HG02759 (cell line): ENCODE results near the gene GPR3.

Source experiments
- ATAC-seq: cut with Tn5 transposase; IDR thresholded peaks from one replicate; pipeline ENCODE4 v1.9.1; 2021; ENCODE audit warnings: mild to moderate bottlenecking, moderate library complexity; ENCODE audit not compliant: unreplicated experiment

Gene GPR3

DNA sequence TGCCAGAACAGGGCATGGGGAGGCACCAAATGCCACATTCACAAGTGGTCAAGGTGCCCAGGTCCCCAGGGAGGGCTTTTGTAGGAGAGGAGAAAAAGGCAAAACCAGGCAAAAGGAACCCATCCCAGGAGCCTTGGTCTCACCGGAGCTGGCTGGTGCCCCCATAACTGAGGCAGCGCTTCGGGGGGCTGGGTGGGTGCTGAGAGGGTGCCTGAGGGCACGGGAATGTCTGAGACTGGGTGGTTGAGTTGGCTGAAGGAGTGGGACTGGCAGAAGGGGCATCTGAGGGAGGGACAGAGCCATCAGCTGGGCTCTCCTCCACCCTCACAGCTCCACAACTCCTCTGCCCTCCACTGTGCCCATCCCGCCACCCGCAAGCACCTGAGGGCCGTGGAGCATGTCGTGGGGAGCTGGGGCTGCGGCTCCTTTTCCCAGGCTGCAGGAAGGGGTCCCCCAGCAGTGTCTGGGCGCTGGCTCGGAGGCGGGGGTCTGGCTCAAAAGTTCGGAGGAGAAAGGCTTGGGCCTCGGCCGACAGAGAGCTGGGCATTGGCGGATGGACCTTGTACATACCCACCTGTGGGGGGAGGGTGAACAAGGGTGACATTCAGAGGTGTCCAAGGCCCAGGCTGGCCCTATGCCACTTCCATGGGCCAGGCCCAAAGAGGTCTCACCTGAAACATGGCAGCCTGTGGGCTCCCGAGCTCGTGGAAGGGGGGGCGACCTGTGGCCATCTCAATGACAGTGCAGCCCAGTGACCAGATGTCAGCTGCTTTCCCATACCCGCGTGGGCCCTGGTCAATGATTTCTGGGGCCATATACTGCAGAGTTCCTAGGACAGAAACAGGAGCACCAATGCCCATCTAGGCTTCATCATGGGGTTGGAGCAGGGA is 34.1 kb upstream of the GPR3 start:
- no peak for ATAC-seq

DNA sequence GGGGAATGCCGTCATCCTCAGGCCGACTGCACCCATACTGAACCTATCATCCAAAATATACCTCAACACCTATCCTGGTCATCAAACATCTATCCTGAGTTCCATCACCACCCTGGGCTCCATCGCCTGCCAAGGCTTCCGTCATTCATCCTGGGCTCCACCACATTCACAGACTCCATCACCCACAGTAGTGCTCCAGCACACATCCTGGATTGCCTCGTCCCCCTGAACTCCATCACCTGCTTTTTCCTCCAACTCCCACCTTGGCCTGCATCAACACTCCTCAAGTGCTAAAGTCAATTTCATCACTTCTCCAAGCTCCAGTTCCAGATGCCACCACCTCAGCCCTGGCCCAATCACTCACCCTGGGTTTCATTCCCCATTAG is 33.5 kb upstream of the GPR3 start:
- no peak for ATAC-seq

DNA sequence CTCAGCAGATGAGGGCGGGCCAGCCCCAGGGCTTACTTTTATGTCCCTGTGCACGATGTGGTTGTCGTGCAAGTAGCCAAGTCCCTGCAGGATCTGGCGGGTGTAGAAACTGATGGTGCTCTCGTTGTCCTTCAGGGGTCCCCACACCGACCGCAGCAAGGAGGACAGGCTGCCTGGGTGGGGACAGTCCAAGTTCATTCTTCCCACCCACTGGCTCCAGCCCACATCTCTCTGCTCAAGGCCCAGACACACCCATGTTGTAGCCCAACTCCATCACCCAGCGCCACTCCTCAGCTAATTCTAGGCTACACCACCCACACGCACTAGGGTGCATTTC is 32.6 kb upstream of the GPR3 start:
- no peak for ATAC-seq

- no peak for ATAC-seq
Measured at GRCh38 chr1:27360159-27361043, 32.0 kb upstream of the GPR3 start.

GRCh38 chr1:27361044-27361402 is 31.4 kb upstream of the GPR3 start:
- no peak for ATAC-seq

DNA sequence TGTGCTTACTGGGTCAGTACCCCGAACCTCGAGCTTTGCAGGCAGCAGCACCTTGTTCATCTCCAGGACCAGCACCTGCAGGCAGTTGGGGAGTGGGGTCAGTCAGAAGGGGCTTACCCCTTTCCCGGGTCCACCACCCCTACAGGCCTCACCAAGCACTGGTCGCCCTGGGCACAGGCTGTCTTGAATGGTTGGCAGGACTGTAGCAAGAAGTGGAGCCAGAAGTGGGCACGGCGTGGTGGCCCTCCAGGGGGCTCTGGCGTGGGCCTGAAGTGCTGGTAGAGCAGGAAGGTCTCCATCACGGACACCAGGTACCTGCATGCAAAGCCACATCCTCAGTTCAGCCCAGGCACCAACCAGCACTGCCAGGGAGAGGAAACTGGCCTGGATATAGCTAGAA is 30.9 kb upstream of the GPR3 start:
- no peak for ATAC-seq

DNA sequence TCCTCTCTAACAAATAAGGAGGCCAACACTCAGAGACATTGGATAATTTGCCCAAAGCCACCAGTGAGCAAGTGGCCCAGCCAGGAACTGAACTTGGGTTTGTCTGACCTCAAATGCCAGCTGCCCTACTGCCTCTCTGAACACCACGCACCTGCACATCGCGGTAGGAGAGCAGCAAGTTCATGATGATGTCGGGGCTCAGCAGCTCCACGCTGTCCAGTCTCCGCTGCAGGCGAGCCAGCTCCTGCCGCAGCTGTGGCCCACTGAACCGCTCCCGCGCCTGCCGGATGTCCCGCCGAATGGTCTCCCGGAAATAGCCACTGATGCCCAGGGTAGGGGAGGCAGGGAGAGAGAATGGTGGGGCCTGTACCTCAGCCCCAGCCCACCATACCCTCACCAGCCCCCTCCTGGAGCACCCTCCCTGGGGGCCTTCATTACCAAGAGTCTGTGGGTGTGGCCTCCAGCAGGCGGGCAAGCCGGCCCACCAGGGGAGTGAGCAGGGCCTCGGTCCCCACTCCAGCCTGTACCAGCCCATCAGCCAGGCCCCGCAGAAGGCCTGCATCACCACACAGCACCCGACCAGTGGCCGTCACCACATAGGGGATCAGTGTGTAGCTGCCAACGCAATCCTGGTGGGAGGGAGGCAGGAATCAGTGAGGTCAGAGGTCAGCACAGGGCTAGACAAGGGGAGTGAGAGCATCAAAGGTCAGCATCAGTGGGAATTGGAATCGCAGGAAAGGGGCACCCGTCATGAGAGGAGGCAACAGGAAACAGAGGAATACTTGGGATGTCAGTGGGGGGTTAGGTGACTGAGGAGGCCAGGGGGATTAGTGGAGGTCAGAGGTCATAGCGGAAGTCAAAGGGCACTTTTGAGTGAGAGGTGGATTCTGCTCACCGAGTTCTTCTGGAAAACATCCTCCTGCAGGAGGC is 28.4 kb upstream of the GPR3 start:
- ATAC-seq = no peak

DNA sequence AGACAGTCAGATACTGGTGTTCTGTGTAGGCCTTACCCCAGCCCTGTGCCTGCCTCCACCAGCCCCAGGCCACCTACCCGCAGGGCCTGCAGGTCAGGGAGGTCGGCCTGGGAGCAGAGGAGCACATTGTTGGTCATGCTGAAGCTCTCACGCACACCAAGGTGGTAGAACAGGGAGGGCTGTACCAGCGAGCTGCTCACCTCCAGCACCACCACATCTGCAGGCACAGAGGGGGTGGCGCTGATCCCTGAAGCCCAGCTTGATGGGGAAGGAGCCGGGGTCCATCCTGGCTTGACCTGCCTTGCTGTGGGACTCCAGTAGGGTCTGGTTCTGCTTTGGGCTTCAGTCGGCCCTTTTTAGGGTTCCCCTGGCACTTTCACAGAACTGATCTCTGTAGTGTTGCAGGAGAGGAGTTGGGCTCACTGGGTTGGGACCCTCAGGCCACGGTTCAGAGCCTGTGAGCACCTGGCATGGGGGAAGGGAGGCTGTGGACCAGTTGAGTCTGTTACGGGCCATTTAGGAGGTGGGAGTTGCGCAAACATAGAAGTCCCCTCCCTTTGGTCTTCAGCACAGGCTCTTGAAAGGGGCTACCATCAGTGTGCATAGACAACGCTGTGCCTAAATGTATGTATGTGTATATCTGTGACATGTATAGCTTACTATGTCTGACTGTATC is 27.6 kb upstream of the GPR3 start:
- no peak for ATAC-seq

GRCh38 chr1:27365372-27366112 is 26.9 kb upstream of the GPR3 start:
- ATAC-seq = peak; percentile 32

- ATAC-seq = peak; percentile 44
Measured at GRCh38 chr1:27366113-27366410, 26.4 kb upstream of the GPR3 start.

- ATAC-seq = peak; percentile 46
Measured at GRCh38 chr1:27366411-27367159, 25.8 kb upstream of the GPR3 start, which contains the start of gene MAP3K6. Gene MAP3K6, minus strand, starts transcription at chr1:27366961. Its CDS starts 364 bp downstream, at chr1:27366597.

DNA sequence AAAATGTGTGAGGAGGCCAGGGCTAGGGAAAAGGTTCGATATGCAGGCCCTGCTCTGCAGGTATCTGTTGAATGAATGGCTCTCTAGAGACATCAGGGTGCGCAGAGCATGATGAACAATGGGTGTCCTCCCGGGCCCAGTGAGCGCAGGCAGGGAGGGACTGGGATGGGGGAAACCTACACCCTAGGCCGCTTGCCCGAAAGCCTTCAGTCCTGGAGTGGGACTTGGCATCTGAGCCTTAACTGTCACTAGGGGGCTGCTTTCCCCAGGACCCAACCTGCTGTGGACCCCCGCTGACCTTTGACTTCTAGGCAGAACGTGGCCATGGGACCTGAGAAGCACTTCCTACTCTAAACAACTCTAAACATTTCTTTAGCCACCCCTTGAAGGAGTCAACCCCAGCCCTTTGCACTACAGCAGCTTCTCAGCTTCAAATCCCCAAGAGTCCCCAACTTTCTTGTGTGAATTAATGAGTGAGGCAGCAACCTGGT is 25.2 kb upstream of the GPR3 start:
- ATAC-seq = no peak

- ATAC-seq = no peak
Measured at GRCh38 chr1:27368869-27369582, 23.4 kb upstream of the GPR3 start.

- ATAC-seq = no peak
Measured at GRCh38 chr1:27372022-27372807, 20.2 kb upstream of the GPR3 start.

DNA sequence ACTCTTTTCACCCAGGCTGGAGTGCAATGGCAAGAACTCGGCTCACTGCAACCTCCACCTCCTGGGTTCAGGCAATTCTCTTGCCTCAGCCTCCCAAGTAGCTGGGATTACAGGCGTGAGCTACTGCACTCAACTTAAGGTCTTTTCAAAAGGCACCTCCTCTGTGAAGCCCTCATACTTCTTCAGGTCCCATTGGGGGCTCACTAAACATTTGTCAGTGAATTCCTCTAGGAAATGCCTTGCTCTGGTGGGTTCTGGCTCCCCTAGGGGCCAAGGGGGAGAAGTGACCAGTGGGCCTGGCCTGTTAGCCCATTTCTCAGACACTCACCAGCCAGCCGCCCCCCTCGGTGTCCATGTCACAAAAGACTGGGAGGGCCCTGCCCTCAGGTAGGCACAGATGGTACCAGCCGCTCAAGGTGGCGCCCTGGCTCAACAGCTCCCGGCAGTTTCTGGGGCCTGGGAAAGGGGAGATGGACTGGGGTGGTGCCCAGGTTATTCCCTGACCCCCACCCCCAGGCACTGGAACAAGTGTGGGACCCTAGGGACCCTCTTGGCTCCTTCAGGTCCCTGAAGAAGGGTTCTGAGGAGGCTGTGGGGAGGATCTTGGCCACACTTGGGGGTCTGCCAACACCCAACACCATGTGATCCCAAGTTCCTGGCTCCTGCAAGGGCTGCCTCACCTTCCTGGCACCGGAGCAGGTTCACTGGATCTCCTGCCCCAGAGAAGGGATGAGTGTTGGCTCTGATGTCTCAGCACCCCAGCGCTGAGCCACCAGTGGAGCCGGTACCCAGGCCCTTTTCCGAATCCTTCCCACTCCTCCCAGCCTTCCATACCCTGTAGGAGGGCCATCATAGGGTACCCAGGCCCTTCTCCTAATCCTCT is 19.4 kb upstream of the GPR3 start:
- no peak for ATAC-seq

DNA sequence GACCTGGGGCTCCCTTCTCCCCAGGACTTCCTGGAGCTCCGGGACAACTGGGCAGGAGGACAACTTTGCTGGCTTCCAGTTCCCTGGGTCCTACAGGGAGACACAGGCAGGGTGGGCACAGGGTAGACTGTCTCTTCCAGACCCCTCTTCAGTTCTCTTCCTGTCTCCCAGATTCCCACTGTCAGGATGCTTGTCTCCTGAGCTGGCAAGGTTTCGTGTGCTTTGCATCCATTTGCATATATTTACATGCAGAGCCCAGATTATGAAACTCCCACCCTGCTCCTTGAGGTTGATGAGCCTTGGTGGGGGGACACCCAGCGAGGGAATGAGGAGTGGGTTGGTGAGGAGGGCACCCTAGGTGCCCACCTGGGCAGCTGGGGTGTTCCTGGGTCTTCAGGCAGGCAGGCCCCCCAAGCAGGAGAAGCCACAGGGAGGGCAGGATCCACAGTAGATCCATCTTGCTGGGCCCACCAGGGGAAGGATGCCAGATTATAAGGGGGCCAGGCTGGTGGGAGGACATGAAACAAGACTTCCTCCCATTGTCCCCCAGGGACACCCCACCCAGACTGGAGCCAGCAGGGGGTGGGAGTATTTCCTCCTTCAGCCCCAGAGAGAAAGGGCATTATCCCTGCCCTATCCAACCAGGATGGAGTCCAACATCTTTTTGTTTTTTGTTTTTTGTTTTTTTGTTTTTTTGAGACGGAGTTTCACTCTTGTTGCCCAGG is 17.9 kb upstream of the GPR3 start, which contains the start of gene FCN3:
TSS of gene FCN3 (minus strand) at position 463 of the 725 bp plus-strand sequence. CDS start at position 457, 6 bp downstream.
- no peak for ATAC-seq
